Pancreas (tissue), 10 donors: Measurements from ENCODE around the gene WASF2. TPM values are rescaled to one million over a fixed set of nuclear protein-coding genes. Genes with fewer than 3 reads are reported as not detected.

Experiments used
- ATAC-seq, 4 donors: fragments of 200-7000 bp; cut with Tn5 transposase; one replicate each; pipeline versions ENCODE4 v1.8.0 to v1.9.1; 2020; ENCODE audit warnings: mild to moderate bottlenecking in 4 of 4, moderate library complexity in 4 of 4
- DNase-seq, 6 donors: peaks; one replicate each; pipeline ENCODE4 v3.0.0-alpha.2; 2020
- FAIRE-seq: peaks from 2 replicates; lab custom pipeline; 2012; peaks lifted over from hg19 to GRCh38; lab: Jason Lieb, UNC
- H3K27ac ChIP-seq, 4 donors: fragments of 200-600 bp; sonication (generic); 1 replicate in 3 of 4; 2 replicates in 1 of 4; pipeline versions ENCODE4 v1.5.0 to v1.8.0; 2020
- H3K27me3 ChIP-seq, 4 donors: fragments of 200-600 bp; one replicate each; pipeline ENCODE4 v1.8.0; 2021
- H3K36me3 ChIP-seq, 3 donors: fragments of 200-600 bp; sonication (generic) in 1 of 3; one replicate each; pipeline versions ENCODE4 v1.5.0 to v1.8.0; 2020 to 2021
- H3K4me1 ChIP-seq, 3 donors: fragments of 200-600 bp; one replicate each; pipeline ENCODE4 v1.8.0; 2021
- H3K4me3 ChIP-seq, 4 donors: fragments of 200-600 bp; sonication (generic) in 2 of 4; one replicate each; pipeline versions ENCODE4 v1.5.0 to v1.8.0; 2020 to 2021
- H3K9me3 ChIP-seq, 4 donors: fragments of 200-600 bp; one replicate each; pipeline ENCODE4 v1.8.0; 2021
- WGBS, 2 donors: extraction: QIAGEN DNeasy Blood & Tissue Kit; methylation state at CpG; one replicate each; pipeline ENCODE4 v1.1.7; 2013; 5-methylcytosine and 5-hydroxymethylcytosine counted together
- intact Hi-C, 3 donors: fragments of 100-400 bp; cut with DNase I; formaldehyde crosslinking; loops; one replicate each; pipeline versions ENCODE4 v1.11.1 to v1.14.2; 2022
- polyA plus RNA-seq, 2 donors: library from polyadenylated mRNA; stranded (reverse); fragments of 200-250 nt; gene quantifications; one replicate each; pipeline ENCODE4 v1.2.3, GENCODE V29; 2013
- total RNA-seq, 6 donors: library from RNA; stranded (reverse); fragmentation: NEBNext Ultra II Directional in 4 of 6; extraction: Animal tissue kit (Norgen Biotek cat#: 25700) in 4 of 6; gene quantifications; one replicate each; pipeline versions ENCODE4 v1.2.1 to v1.2.4, GENCODE V29; 2021 to 2023
- TF ChIP-seq, protein P1 (sequence below), 4 donors: fragments of 200-600 bp; sonication (generic) in 3 of 4; IDR thresholded peaks; one replicate each; pipeline versions ENCODE4 v1.5.0 to v1.8.0; 2021; ENCODE audit warnings: antibody characterized with exemption in 4 of 4
- donor health status: healthy with polysubstance abuse.
- donor health status: DM: no; HTN: no; CAD: no; lungs with moderate emphysema.
- donor health status: DM: no; HTN: no; CAD: no.
- donor health status: control.
- donor health status: control.
- donor health status: Bipolar disorder and iron deficiency.
- donor health status: DM: yes; HTN: yes; CAD: no.
- donor health status: DM: no; HTN: no; CAD: no.
- donor health status: DM: no; HTN: no; CAD: no.
- donor health status: DM: yes; HTN: yes; CAD: no.

The WASF2 gene
- total and polyA plus RNA-seq, 8 donors, result 13.5 to 83.2 (median 51.4) TPM

GRCh38 chr1:27366113-27366410 lies 123.9 kb downstream of the WASF2 start:
- WGBS, 2 donors, result 0 to 1% methylated on average over 20 to 30 of the region's 30 CpGs

GRCh38 chr1:27365372-27366112 lies 124.4 kb downstream of the WASF2 start:
- Histone ChIP-seq H3K27me3 (no peaks in the 10 kb centered on the region), H3K4me3 (peak overlapping the region; percentile 45 to 84 (median 60)), H3K27ac (peak overlapping the region; percentile 63 to 94 (median 84)), H3K4me1 (peaks cover 0 to 11% (median 4%) of the 10 kb centered on the region in 3 donors), H3K9me3 (no peaks in the 10 kb centered on the region), H3K36me3 (no peaks in the 10 kb centered on the region)
- DNase-seq (peak; percentile 76 to 92 (median 88)), FAIRE-seq (no peak), ATAC-seq (peak; percentile 80 to 88 (median 82))
- intact Hi-C loops, result no loop called here
- TF ChIP-seq, protein P1, sequence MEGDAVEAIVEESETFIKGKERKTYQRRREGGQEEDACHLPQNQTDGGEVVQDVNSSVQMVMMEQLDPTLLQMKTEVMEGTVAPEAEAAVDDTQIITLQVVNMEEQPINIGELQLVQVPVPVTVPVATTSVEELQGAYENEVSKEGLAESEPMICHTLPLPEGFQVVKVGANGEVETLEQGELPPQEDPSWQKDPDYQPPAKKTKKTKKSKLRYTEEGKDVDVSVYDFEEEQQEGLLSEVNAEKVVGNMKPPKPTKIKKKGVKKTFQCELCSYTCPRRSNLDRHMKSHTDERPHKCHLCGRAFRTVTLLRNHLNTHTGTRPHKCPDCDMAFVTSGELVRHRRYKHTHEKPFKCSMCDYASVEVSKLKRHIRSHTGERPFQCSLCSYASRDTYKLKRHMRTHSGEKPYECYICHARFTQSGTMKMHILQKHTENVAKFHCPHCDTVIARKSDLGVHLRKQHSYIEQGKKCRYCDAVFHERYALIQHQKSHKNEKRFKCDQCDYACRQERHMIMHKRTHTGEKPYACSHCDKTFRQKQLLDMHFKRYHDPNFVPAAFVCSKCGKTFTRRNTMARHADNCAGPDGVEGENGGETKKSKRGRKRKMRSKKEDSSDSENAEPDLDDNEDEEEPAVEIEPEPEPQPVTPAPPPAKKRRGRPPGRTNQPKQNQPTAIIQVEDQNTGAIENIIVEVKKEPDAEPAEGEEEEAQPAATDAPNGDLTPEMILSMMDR (IDR thresholded peaks at IDR 0.05), result no peak
- WGBS, 2 donors, result 4% methylated on average over 39 to 40 of the region's 40 CpGs

More at GRCh38 chr1:27366113-27366410, 123.9 kb downstream of the WASF2 start:
- intact Hi-C loops, result no loop called here
- peaks cover 0 to 11% (median 4%) of the 10 kb centered on the region in 3 donors for H3K4me1 ChIP-seq
- ATAC-seq (peak; percentile 49 to 64 (median 56)), FAIRE-seq (no peak), DNase-seq (peak; percentile 63 to 88 (median 82))
- no peaks in the 10 kb centered on the region for H3K9me3 ChIP-seq
- no peaks in the 10 kb centered on the region for H3K36me3 ChIP-seq
- peak overlapping the region; percentile 45 to 84 (median 60) for H3K4me3 ChIP-seq
- TF ChIP-seq, protein P1 (IDR thresholded peaks at IDR 0.05), result no peak
- H3K27me3 ChIP-seq, result no peaks in the 10 kb centered on the region
- peak overlapping the region; percentile 63 to 94 (median 84) for H3K27ac ChIP-seq

GRCh38 chr1:27364696-27365371 lies 125.1 kb downstream of the WASF2 start:
- no peak for ATAC-seq
- no peak for DNase-seq
- no peaks in the 10 kb centered on the region for H3K27me3 ChIP-seq
- H3K27ac ChIP-seq, result peak overlapping the region in 1 of 4 donors; percentile 94
- peaks cover 0 to 11% (median 4%) of the 10 kb centered on the region in 3 donors for H3K4me1 ChIP-seq
- TF ChIP-seq, protein P1 (IDR thresholded peaks at IDR 0.05), result no peak
- FAIRE-seq, result no peak
- H3K9me3 ChIP-seq, result no peaks in the 10 kb centered on the region
- H3K36me3 ChIP-seq, result no peaks in the 10 kb centered on the region
- H3K4me3 ChIP-seq, result peak overlapping the region in 2 of 4 donors; percentile 61 to 84
- 80 to 81% methylated on average over 11 of the region's 11 CpGs for WGBS, 2 donors
- intact Hi-C loops, result no loop called here

DNA sequence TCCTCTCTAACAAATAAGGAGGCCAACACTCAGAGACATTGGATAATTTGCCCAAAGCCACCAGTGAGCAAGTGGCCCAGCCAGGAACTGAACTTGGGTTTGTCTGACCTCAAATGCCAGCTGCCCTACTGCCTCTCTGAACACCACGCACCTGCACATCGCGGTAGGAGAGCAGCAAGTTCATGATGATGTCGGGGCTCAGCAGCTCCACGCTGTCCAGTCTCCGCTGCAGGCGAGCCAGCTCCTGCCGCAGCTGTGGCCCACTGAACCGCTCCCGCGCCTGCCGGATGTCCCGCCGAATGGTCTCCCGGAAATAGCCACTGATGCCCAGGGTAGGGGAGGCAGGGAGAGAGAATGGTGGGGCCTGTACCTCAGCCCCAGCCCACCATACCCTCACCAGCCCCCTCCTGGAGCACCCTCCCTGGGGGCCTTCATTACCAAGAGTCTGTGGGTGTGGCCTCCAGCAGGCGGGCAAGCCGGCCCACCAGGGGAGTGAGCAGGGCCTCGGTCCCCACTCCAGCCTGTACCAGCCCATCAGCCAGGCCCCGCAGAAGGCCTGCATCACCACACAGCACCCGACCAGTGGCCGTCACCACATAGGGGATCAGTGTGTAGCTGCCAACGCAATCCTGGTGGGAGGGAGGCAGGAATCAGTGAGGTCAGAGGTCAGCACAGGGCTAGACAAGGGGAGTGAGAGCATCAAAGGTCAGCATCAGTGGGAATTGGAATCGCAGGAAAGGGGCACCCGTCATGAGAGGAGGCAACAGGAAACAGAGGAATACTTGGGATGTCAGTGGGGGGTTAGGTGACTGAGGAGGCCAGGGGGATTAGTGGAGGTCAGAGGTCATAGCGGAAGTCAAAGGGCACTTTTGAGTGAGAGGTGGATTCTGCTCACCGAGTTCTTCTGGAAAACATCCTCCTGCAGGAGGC lies 125.9 kb downstream of the WASF2 start:
- intact Hi-C loops, result no loop called here
- TF ChIP-seq, protein P1 (IDR thresholded peaks at IDR 0.05), result no peak
- ATAC-seq (no peak), DNase-seq (no peak), FAIRE-seq (no peak)
- Histone ChIP-seq H3K9me3 (no peaks in the 10 kb centered on the region), H3K27me3 (no peaks in the 10 kb centered on the region), H3K27ac (no peak overlapping the region), H3K4me3 (no peak overlapping the region), H3K4me1 (peaks cover 0 to 11% (median 4%) of the 10 kb centered on the region in 3 donors), H3K36me3 (no peaks in the 10 kb centered on the region)
- 90 to 92% methylated on average over 26 of the region's 26 CpGs for WGBS, 2 donors
